ENCODE data around the gene EIF2B5. TPM values are rescaled to one million over a fixed set of nuclear protein-coding genes. Genes with fewer than 3 reads are reported as not detected.

Gene EIF2B5
- 18.6 and 22.2 TPM in 2 replicates for total RNA-seq

DNA sequence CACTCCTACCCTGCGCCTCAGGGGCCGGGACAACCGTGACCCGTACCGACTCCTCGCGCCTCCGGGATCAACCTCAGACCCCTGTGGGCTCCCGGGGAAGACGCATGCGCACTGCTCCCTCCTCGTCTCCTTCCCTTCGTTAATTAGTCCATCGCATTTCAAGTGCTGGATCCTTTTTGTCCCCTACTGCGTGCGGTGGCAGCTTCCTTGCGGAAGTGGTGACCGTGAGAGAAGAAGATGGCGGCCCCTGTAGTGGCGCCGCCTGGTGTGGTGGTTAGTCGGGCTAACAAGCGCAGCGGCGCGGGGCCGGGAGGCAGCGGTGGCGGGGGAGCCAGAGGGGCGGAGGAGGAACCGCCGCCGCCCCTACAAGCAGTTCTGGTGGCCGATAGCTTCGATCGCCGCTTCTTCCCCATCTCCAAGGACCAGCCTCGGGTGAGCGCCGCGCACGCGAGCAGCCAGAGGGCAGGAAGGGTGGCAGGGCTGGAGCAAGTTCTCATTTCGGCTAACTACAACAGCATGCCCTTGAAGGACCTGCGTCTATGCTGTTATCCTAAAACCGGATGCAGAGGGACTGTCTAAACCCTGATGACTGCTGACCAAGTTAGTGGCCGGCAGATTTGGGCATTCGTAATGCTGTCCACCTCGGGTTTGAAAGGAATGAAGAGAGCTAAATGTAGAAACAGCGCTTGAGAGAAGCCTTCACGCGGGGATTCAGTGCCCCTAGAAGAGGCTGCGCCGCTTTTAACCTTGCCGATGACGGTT is at the start of gene EIF2B5:
EIF2B5 (plus strand) TSS at position 210 of the 762 bp plus-strand sequence; CDS start at position 238, 28 bp downstream.

DNA sequence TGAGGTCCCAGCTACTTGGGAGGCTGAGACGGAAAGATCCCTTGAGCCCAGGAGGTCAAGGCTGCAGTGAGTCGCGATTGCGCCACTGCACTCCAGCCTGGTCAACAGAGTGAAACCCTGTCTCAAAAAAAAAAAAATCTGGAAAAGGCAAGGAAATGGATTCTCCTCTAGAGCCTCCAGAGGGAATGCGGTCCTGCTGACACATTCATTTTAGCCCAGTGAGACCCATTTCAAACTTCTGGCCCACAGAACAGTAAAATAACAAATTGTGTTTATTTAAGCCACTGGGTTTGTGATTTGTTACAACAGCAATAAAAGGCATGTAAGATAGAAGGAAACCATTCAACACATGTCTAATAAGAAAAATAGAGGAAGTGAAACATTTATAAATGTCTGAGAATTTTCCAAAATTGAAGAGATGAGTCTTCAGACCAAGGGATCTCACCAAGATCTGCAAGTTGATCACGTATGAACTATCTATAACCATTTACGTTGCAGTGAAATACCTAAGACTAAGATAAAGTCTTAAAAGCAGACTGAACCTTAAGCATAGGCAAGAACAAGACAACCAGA is 38.3 kb upstream of the EIF2B5 start, which contains the start of gene HTR3E:
HTR3E (plus strand) TSS at position 254 of the 573 bp plus-strand sequence. CDS start 466 bp downstream, outside the sequence.

DNA sequence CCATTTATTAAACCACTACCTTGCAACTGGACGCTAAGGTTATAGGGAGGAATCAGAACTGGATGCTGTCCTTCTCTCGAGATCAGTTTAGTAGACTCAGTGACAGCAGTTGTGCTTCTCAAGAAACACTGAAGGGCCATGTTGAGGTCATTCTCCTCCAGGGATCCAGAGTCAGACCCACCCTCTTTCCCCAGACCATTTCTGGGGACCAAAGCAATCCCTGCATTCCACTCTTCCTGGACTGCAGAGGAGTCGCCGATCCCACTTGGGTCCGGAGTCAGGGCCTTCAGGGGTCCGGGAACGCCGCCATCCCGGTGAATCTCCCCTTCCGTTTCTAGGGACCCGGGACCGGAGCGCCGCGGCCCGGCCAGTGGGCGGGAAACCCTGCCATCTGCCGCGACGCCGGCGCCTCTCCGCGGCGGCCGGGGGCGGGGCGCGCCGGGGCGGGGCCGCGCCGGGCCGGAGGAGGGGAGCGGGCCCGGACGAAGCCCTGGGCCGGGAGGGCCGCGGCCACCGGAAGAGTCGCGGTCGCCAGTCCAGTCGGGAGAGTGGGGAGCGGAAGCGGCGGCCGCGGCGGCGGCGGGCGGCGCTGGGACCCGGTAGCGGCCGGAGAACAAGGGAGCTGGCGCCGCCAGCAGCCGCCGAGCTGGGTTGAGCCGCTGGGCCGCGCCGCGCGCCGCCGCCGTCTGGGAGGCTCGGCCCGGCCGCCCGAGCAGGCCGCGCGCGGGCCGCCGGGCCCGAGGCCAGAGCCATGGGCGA is 19.9 kb downstream of the EIF2B5 start, which contains the start of gene DVL3:
DVL3 (plus strand) TSS at position 493 of the 759 bp plus-strand sequence; CDS start at position 752, 259 bp downstream.

DNA sequence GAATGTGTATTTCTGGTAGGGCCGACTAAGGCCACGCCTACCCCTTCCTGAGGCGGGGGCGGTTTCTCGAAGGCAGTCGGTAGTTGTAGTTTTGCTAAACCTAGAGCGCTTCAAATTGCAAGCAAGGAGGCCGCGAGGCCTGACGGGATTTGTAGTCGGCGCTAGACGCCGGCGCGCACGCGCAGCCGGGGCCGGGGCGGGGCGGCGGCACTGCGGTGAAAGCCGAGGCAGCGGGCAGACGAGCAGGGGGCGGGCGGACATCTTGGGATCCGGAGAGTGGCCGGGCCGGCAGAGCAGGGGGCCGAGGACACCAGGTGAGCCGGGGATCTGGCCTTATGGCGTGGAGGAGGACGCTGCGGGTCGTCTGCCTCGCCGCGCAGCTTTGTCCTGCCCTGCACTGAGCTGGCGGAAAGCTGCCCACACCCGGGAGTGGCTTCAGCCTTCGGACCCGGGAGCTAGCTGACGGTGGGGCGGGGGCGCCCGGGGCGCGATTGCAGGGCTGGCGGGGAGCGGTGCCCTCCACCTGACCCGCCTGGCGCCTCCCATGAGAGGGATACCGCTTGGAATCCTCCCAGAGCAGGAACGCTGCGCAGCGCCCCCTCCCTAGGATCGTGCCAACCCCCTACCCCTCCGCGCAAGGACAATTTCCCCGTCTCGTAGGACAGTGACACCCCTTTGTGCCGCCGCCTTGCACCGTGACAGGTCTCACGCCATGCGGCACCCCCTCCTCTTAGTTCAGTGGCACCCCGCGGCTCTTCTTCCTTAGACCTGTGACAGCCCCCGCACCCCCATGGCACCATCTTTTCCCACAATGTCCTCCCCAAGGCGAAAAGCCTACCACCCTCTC is 39.7 kb downstream of the EIF2B5 start, which contains the start of gene AP2M1:
AP2M1 (plus strand) TSS at position 210 of the 847 bp plus-strand sequence. CDS start 2,139 bp downstream, outside the sequence.

DNA sequence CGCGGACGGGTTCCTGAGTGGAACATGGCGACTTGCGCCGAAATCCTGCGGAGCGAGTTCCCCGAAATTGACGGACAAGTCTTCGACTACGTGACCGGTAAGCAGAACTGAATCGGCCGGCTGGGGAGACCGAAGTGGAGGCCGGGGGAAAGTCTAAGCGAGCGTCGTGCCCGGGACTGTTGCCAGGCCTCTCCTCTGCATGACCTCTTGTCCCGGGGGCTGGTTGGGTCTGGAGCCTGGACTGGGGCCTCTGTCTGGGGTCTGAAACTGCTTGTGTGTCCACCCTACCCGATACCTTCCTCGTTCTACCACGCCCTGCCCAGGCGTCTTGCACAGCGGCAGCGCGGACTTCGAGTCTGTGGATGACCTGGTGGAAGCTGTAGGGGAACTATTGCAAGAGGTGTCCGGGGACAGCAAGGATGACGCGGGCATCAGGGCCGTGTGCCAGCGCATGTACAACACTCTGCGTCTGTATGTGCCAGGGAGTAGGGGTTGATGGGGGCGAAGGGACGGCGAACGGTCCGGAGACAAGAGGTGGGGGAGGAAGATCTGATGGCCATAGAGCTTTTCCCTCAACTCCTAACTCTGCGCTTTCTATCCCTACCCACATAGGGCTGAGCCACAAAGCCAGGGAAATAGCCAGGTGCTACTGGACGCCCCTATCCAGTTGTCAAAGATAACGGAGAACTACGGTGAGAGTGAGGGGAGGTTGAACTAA is 51.2 kb downstream of the EIF2B5 start, which contains the start of gene ABCF3:
ABCF3 (plus strand) TSS at position 16 of the 718 bp plus-strand sequence; CDS start at position 25, 9 bp downstream.

Other genes with a start within 250 kb of the EIF2B5 start
- 9.4 and 12.1 TPM in 2 replicates for gene ABCC5, start 117.5 kb upstream of the EIF2B5 start, total RNA-seq
- not detected in 2 replicates for gene HTR3D, start 103.6 kb upstream of the EIF2B5 start, total RNA-seq
- not detected in 2 replicates for gene HTR3C, start 82.3 kb upstream of the EIF2B5 start, total RNA-seq
- gene HTR3E, start 38.3 kb upstream of the EIF2B5 start, total RNA-seq: not detected in 2 replicates
- 30.7 and 34.8 TPM in 2 replicates for gene DVL3, start 20.0 kb downstream of the EIF2B5 start, total RNA-seq
- gene AP2M1, start 39.5 kb downstream of the EIF2B5 start, total RNA-seq: 371 and 429 TPM in 2 replicates
- gene ABCF3, start 50.8 kb downstream of the EIF2B5 start, total RNA-seq: 51.1 and 56.2 TPM in 2 replicates
- not detected in 2 replicates for gene VWA5B2, start 94.2 kb downstream of the EIF2B5 start, total RNA-seq
- 46.8 and 89.0 TPM in 2 replicates for gene ALG3, start 113.6 kb downstream of the EIF2B5 start, total RNA-seq
- gene EEF1AKMT4, start 114.3 kb downstream of the EIF2B5 start, total RNA-seq: 3.6 and 5.2 TPM in 2 replicates
- 0.65 TPM in 1 of 2 replicates, not detected in the other for gene CAMK2N2, start 126.2 kb downstream of the EIF2B5 start, total RNA-seq
- gene ECE2, start 140.7 kb downstream of the EIF2B5 start, total RNA-seq: not detected in 2 replicates
- 240 and 344 TPM in 2 replicates for gene PSMD2, start 163.9 kb downstream of the EIF2B5 start, total RNA-seq
- 296 and 333 TPM in 2 replicates for gene EIF4G1, start 179.2 kb downstream of the EIF2B5 start, total RNA-seq
- 15.9 and 24.2 TPM in 2 replicates for gene FAM131A, start 202.2 kb downstream of the EIF2B5 start, total RNA-seq
- gene CLCN2, start 226.2 kb downstream of the EIF2B5 start, total RNA-seq: 3.1 and 4.5 TPM in 2 replicates
- 75.7 and 85.4 TPM in 2 replicates for gene POLR2H, start 226.4 kb downstream of the EIF2B5 start, total RNA-seq
- not detected in 2 replicates for gene THPO, start 242.8 kb downstream of the EIF2B5 start, total RNA-seq
- gene CHRD, start 244.7 kb downstream of the EIF2B5 start, total RNA-seq: 0.18 and 0.32 TPM in 2 replicates

Measured in cardiac atrium fibroblast (primary cell).